Kidney epithelial cell (primary cell): Measurements from ENCODE around the gene SLC39A6. TPM values are rescaled to one million over a fixed set of nuclear protein-coding genes. Genes with fewer than 3 reads are reported as not detected.
A peak's percentile ranks its signal among the peaks of the same experiment; 100 is the strongest.

Source experiments
- DNase-seq: peaks from one replicate; pipeline ENCODE4 v3.0.0-alpha.2; 2010; ENCODE audit warnings: low read depth
- H3K27me3 ChIP-seq: 2 replicates; pipeline ENCODE4 v1.6.0; 2011; ENCODE audit warnings: low read length; ENCODE audit not compliant: control insufficient read depth, insufficient read depth
- H3K36me3 ChIP-seq: 2 replicates; pipeline ENCODE4 v1.5.1; 2011; ENCODE audit warnings: low read length; ENCODE audit not compliant: control insufficient read depth, insufficient read depth
- H3K4me3 ChIP-seq: 2 replicates; pipeline ENCODE4 v1.5.1; 2011; ENCODE audit warnings: low read depth, mild to moderate bottlenecking, control low read depth, low read length
- CTCF ChIP-seq: IDR thresholded peaks from 2 replicates; pipeline ENCODE4 v1.5.1; 2011; ENCODE audit warnings: mild to moderate bottlenecking, moderate library complexity, low read length, control low read depth, inconsistent platforms; ENCODE audit not compliant: insufficient read depth, poor library complexity, severe bottlenecking
- total RNA-seq: library from RNA; depleted of rRNA; stranded (reverse); fragments of >200 nt; gene quantifications from 2 replicates; pipeline ENCODE4 v1.2.3, GENCODE V29; 2015

The SLC39A6 gene
- total RNA-seq, 1 donor from 2014 or later = 94.1 TPM

DNA sequence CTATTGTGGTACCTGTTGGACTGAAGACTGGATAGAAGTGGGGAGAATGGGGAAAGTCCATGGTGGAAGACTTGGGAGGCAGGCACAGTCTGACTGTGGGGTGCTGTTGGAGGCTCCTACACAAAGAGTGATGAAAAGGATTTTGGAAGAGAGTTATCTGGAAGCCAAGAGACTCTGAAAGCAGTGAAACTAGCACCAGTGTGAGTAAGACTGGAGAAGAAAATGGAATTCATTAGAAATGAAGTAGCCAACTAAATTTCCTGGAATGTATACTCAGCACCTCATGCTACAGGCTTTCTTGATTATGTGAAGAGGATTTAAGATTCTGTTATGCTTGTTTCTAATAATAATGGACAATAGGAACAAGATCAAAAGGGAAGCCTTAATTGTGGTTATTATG, 28.3 kb upstream of the SLC39A6 start:
- no peak for DNase-seq
- no peaks in the 10 kb centered on the region for H3K36me3 ChIP-seq

GRCh38 chr18:36155851-36156757, 27.0 kb upstream of the SLC39A6 start:
- DNase-seq = no peak
- H3K36me3 ChIP-seq = no peaks in the 10 kb centered on the region
- TF ChIP-seq CTCF = no peak
- H3K27me3 ChIP-seq = no peaks in the 10 kb centered on the region
- H3K4me3 ChIP-seq = no peak overlapping the region

More for the DNA sequence above, 28.3 kb upstream of the SLC39A6 start:
- TF ChIP-seq CTCF = no peak
- Histone ChIP-seq H3K4me3 (no peak overlapping the region), H3K27me3 (no peaks in the 10 kb centered on the region)

DNA sequence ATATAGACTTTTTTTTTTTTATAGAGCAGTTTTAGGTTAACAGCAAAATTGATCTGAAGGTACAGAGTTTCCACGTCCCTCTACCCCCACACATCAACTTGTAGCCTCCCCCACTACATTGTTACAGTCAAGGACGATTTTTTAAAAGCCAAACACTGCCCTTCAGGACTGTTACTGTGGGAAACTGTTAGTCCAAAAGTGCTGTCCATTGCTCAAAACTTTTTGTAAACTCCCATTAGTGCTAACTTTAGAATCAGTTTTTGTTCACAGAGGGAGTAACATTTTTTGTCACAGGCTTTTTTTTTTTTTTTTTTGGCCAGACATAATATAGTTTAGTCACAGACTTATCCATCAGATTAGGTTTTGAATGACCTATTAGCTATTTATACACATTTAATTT, 24.6 kb upstream of the SLC39A6 start:
- no peak for DNase-seq
- Histone ChIP-seq H3K36me3 (no peaks in the 10 kb centered on the region), H3K27me3 (no peaks in the 10 kb centered on the region), H3K4me3 (no peak overlapping the region)
- no peak for TF ChIP-seq CTCF

DNA sequence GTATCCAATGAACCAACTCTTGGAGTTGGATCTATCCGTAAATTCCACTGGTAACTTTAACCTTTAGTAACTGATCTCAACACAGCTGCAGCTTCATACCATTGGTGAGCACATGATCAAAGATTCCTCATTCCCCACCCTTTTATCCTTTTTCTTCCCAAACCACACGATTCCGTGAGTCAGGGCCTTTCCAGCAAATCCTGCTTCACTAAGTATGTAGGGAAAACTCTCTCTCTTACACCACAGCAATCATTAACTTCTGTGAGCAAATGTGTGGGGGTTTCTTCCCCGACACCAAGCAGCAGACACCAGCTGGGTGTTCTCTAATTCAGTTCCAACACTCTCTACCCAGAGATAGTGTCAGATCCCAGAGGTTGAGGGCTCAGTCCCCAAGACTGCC, 24.1 kb upstream of the SLC39A6 start:
- no peaks in the 10 kb centered on the region for H3K36me3 ChIP-seq
- H3K4me3 ChIP-seq = no peak overlapping the region
- no peaks in the 10 kb centered on the region for H3K27me3 ChIP-seq
- no peak for TF ChIP-seq CTCF
- peak; percentile 98 for DNase-seq

DNA sequence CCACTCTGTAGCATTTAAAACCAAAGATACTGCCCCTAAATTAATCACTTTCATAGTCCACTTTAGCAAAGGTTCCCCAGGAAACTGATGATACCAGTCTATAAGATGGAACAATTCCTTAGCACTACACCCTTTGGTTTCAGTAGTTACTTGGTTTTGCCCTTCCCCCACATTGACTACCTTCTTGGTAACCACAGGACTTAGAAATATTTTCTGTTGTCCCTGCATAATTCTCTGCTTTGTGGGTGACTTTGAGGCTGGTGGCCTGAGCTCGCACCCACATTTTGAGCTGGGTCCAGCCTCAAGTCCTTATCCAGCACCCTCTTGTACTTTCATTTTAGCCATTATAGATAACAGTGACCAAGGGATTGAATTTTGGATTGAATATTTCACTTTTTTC, 23.6 kb upstream of the SLC39A6 start:
- no peaks in the 10 kb centered on the region for H3K27me3 ChIP-seq
- no peak for TF ChIP-seq CTCF
- DNase-seq = no peak
- no peak overlapping the region for H3K4me3 ChIP-seq
- H3K36me3 ChIP-seq = no peaks in the 10 kb centered on the region
